Loucy (cell line): ENCODE results near the gene PHEX.

Source experiments
- H2AFZ ChIP-seq: fragments of 200-600 bp; sonication (generic); 2 replicates; pipeline ENCODE4 v1.6.0; 2016; ENCODE audit warnings: antibody characterized with exemption, mild to moderate bottlenecking, low read length, moderate library complexity
- H3F3A ChIP-seq: fragments of 200-600 bp; 2 replicates; pipeline ENCODE4 v1.6.0; 2016; ENCODE audit warnings: antibody characterized with exemption, low read depth, mild to moderate bottlenecking
- H3K27me3 ChIP-seq: fragments of 200-600 bp; sonication (generic); 2 replicates; pipeline ENCODE4 v1.6.1; 2014; ENCODE audit warnings: low read length, mild to moderate bottlenecking; ENCODE audit not compliant: insufficient read depth, poor library complexity, severe bottlenecking
- H3K36me3 ChIP-seq: fragments of 200-600 bp; sonication (generic); 2 replicates; pipeline ENCODE4 v1.6.1; 2016; ENCODE audit warnings: low read length; ENCODE audit not compliant: insufficient read depth
- H3K4me1 ChIP-seq: fragments of 200-600 bp; sonication (generic); 2 replicates; pipeline ENCODE4 v1.5.1; 2014; ENCODE audit warnings: low read length, mild to moderate bottlenecking; ENCODE audit not compliant: insufficient read depth, poor library complexity, severe bottlenecking
- H3K4me2 ChIP-seq: fragments of 200-600 bp; sonication (generic); 2 replicates; pipeline ENCODE4 v1.6.0; 2014; ENCODE audit warnings: antibody characterized with exemption, low read length, low read depth, mild to moderate bottlenecking; ENCODE audit not compliant: poor library complexity, severe bottlenecking
- H3K4me3 ChIP-seq: fragments of 200-600 bp; sonication (generic); 2 replicates; pipeline ENCODE4 v1.5.1; 2014; ENCODE audit warnings: low read length, mild to moderate bottlenecking, mixed read lengths; ENCODE audit not compliant: poor library complexity, severe bottlenecking
- H3K79me2 ChIP-seq: fragments of 200-600 bp; sonication (generic); 2 replicates; pipeline ENCODE4 v1.6.1; 2014; ENCODE audit warnings: low read length; ENCODE audit not compliant: insufficient read depth
- H3K9ac ChIP-seq: fragments of 200-600 bp; sonication (generic); 2 replicates; pipeline ENCODE4 v1.6.0; 2014; ENCODE audit warnings: mild to moderate bottlenecking, low read depth, low read length, moderate library complexity; ENCODE audit not compliant: poor library complexity, severe bottlenecking
- H3K9me2 ChIP-seq: fragments of 200-600 bp; sonication (generic); replicated peaks from 2 replicates; pipeline ENCODE4 v1.6.1; 2016; ENCODE audit warnings: low read depth, low read length, mixed read lengths
- H3K9me3 ChIP-seq: fragments of 200-600 bp; sonication (generic); 2 replicates; pipeline ENCODE4 v1.6.1; 2014; ENCODE audit warnings: mild to moderate bottlenecking, antibody characterized with exemption, low read length, low read depth; ENCODE audit not compliant: insufficient read depth
- H4K20me1 ChIP-seq: fragments of 200-600 bp; sonication (generic); 2 replicates; pipeline ENCODE4 v1.6.0; 2014; ENCODE audit warnings: antibody characterized with exemption, low read length, mild to moderate bottlenecking; ENCODE audit not compliant: insufficient read depth, poor library complexity, severe bottlenecking
- CTCF ChIP-seq: fragments of 200-600 bp; sonication (generic); conservative IDR thresholded peaks from 2 replicates; pipeline ENCODE4 v1.5.1; 2014; ENCODE audit warnings: mild to moderate bottlenecking, antibody characterized with exemption, low read length
- EZH2phosphoT487 ChIP-seq: fragments of 200-600 bp; IDR thresholded peaks from 2 replicates; pipeline ENCODE4 v1.6.1; 2018; ENCODE audit warnings: antibody characterized with exemption, mild to moderate bottlenecking, moderate library complexity, borderline replicate concordance

Gene PHEX

GRCh38 chrX:22177950-22178515 lies 145.9 kb downstream of the PHEX start:
- Histone ChIP-seq H3K79me2 (no peaks in the 10 kb centered on the region), H3K4me2 (no peak overlapping the region), H3K27me3 (no peaks in the 10 kb centered on the region), H3K9me3 (no peaks in the 10 kb centered on the region), H3K4me1 (no peaks in the 10 kb centered on the region), H3K9me2 (no peaks in the 10 kb centered on the region), H3K9ac (no peak overlapping the region), H3F3A (no peaks in the 10 kb centered on the region), H3K4me3 (no peak overlapping the region), H2AFZ (no peak overlapping the region), H3K36me3 (no peaks in the 10 kb centered on the region), H4K20me1 (no peaks in the 10 kb centered on the region)
- TF ChIP-seq EZH2phosphoT487: no peak
- no peak for TF ChIP-seq CTCF

- Histone ChIP-seq H3K27me3 (no peaks in the 10 kb centered on the region), H3K4me3 (no peak overlapping the region), H3K9me3 (no peaks in the 10 kb centered on the region), H4K20me1 (no peaks in the 10 kb centered on the region), H3K4me1 (no peaks in the 10 kb centered on the region), H3K4me2 (no peak overlapping the region), H3F3A (no peaks in the 10 kb centered on the region), H3K79me2 (no peaks in the 10 kb centered on the region), H3K36me3 (no peaks in the 10 kb centered on the region), H3K9ac (no peak overlapping the region), H3K9me2 (no peaks in the 10 kb centered on the region), H2AFZ (no peak overlapping the region)
- TF ChIP-seq EZH2phosphoT487 (no peak), CTCF (no peak)
Observed at GRCh38 chrX:22184096-22184495, 152.0 kb downstream of the PHEX start.

- no peaks in the 10 kb centered on the region for H3K4me1 ChIP-seq
- H4K20me1 ChIP-seq: no peaks in the 10 kb centered on the region
- H3K9ac ChIP-seq: no peak overlapping the region
- no peaks in the 10 kb centered on the region for H3F3A ChIP-seq
- no peak overlapping the region for H3K4me2 ChIP-seq
- H2AFZ ChIP-seq: no peak overlapping the region
- no peak overlapping the region for H3K4me3 ChIP-seq
- TF ChIP-seq CTCF (no peak), EZH2phosphoT487 (no peak)
- H3K27me3 ChIP-seq: no peaks in the 10 kb centered on the region
- no peaks in the 10 kb centered on the region for H3K9me3 ChIP-seq
- no peaks in the 10 kb centered on the region for H3K79me2 ChIP-seq
- H3K9me2 ChIP-seq: no peaks in the 10 kb centered on the region
- no peaks in the 10 kb centered on the region for H3K36me3 ChIP-seq
Observed at GRCh38 chrX:22186165-22186564, 154.0 kb downstream of the PHEX start.
